ENCODE data around the gene SLC22A8. TPM values are rescaled to one million over a fixed set of nuclear protein-coding genes. Genes with fewer than 3 reads are reported as not detected.

The SLC22A8 gene
- total RNA-seq, 1 experiment from 2014 or later = not detected

DNA sequence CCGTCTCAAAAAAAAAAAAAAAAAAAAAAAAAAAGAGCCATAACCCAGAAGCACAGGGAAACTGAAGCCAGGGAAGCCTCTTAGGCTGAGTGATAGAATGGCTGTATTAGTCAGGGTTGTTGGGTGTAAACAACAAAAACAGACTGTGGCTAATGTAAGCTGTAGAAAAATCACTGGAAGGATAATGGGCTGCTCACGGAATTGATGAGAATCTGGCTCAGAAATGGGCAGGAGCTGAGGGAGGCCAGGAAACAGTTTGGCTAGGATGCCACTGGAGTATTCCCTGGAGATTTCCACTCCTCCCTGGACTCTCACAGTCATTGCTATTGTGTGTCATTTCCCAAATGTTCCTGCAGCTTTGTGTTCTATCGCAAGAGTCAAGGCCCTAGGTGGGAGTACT lies 53.2 kb downstream of the SLC22A8 start:
- Histone ChIP-seq H3K9ac (ENCODE audit: low read length) (no peak overlapping the region), H3K27me3 (ENCODE audit: low read length) (peaks cover 35% of the 10 kb centered on the region), H4K20me1 (ENCODE audit: low read length) (no peaks in the 10 kb centered on the region), H3K4me2 (ENCODE audit: low read length) (no peak overlapping the region), H3K9me2 (replicated peaks; ENCODE audit: low read length) (no peaks in the 10 kb centered on the region), H3K4me1 (ENCODE audit: insufficient read depth, low read length) (no peaks in the 10 kb centered on the region), H3K36me3 (ENCODE audit: low read depth, low read length) (no peaks in the 10 kb centered on the region), H3K79me2 (ENCODE audit: low read length) (no peaks in the 10 kb centered on the region), H3F3A (ENCODE audit: low read length, unreplicated experiment) (no peaks in the 10 kb centered on the region), H3K4me3 (ENCODE audit: low read length) (no peak overlapping the region), H3K27ac (ENCODE audit: low read length) (no peak overlapping the region), H2AFZ (ENCODE audit: low read length) (no peak overlapping the region), H3K9me3 (ENCODE audit: low read length) (no peaks in the 10 kb centered on the region)
- DNase-seq = no peak
- CTCF ChIA-PET = no interaction called here
- intact Hi-C loops (cut with micrococcal nuclease) = no loop called here
- POLR2A ChIA-PET (ENCODE audit: unreplicated experiment) = no interaction called here
- BruUV-seq (replicated peaks) = no TSS peak
- no peak for ATAC-seq
- TF ChIP-seq, protein P1, sequence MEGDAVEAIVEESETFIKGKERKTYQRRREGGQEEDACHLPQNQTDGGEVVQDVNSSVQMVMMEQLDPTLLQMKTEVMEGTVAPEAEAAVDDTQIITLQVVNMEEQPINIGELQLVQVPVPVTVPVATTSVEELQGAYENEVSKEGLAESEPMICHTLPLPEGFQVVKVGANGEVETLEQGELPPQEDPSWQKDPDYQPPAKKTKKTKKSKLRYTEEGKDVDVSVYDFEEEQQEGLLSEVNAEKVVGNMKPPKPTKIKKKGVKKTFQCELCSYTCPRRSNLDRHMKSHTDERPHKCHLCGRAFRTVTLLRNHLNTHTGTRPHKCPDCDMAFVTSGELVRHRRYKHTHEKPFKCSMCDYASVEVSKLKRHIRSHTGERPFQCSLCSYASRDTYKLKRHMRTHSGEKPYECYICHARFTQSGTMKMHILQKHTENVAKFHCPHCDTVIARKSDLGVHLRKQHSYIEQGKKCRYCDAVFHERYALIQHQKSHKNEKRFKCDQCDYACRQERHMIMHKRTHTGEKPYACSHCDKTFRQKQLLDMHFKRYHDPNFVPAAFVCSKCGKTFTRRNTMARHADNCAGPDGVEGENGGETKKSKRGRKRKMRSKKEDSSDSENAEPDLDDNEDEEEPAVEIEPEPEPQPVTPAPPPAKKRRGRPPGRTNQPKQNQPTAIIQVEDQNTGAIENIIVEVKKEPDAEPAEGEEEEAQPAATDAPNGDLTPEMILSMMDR (conservative IDR thresholded peaks at IDR 0.05; ENCODE audit: low read depth, low read length) = no peak
- TF ChIP-seq EZH2phosphoT487 (IDR thresholded peaks at IDR 0.05; ENCODE audit: borderline replicate concordance, low read length) (no peak), EZH2 (IDR thresholded peaks at IDR 0.05; ENCODE audit: low read length, unreplicated experiment) (no peak)

DNA sequence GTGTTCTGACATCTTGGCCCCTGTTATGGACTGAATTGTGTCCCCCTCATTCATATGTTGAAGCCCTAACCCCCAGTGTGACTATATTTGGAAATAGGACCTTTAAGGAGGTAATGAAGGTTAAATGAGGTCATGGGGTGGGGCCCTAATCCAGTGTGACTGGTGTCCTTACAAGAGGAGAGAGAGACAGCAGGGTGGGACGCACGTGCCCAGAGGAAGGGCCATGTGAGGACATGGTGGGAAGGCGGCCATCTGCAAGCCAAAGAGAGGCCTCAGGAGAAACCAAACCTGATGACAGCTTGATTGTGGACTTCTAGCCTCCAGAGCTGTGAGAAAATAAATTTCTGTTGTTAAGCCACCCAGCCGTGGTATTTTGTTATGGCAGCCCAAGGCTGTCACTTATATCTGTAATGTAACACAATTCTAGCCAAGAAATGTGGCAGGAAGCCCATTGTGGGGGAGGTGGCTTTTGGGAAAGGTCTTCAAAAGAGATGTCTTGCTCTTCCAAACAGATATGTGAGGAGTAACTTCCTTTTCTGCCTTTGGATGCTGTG lies 54.5 kb downstream of the SLC22A8 start:
- Histone ChIP-seq H3K9ac (ENCODE audit: low read length) (no peak overlapping the region), H3K4me3 (ENCODE audit: low read length) (no peak overlapping the region), H3K27me3 (ENCODE audit: low read length) (peaks cover 28% of the 10 kb centered on the region), H3K9me3 (ENCODE audit: low read length) (no peaks in the 10 kb centered on the region), H3K27ac (ENCODE audit: low read length) (no peak overlapping the region), H3K9me2 (replicated peaks; ENCODE audit: low read length) (no peaks in the 10 kb centered on the region), H4K20me1 (ENCODE audit: low read length) (no peaks in the 10 kb centered on the region), H3F3A (ENCODE audit: low read length, unreplicated experiment) (no peaks in the 10 kb centered on the region), H2AFZ (ENCODE audit: low read length) (no peak overlapping the region), H3K4me1 (ENCODE audit: insufficient read depth, low read length) (no peaks in the 10 kb centered on the region), H3K79me2 (ENCODE audit: low read length) (no peaks in the 10 kb centered on the region), H3K36me3 (ENCODE audit: low read depth, low read length) (no peaks in the 10 kb centered on the region), H3K4me2 (ENCODE audit: low read length) (no peak overlapping the region)
- intact Hi-C loops (cut with micrococcal nuclease) = no loop called here
- POLR2A ChIA-PET (ENCODE audit: unreplicated experiment) = no interaction called here
- TF ChIP-seq, protein P1 (conservative IDR thresholded peaks at IDR 0.05; ENCODE audit: low read depth, low read length) = no peak
- TF ChIP-seq EZH2phosphoT487 (IDR thresholded peaks at IDR 0.05; ENCODE audit: borderline replicate concordance, low read length) (no peak), EZH2 (IDR thresholded peaks at IDR 0.05; ENCODE audit: low read length, unreplicated experiment) (no peak)
- CTCF ChIA-PET = interaction anchor here (0.7 kb wide), 1 partner anchor 11 kb away, joined by 7 read pairs; no protein-coding TSS in a partner anchor
- DNase-seq (no peak), ATAC-seq (no peak)
- BruUV-seq (replicated peaks) = no TSS peak

DNA sequence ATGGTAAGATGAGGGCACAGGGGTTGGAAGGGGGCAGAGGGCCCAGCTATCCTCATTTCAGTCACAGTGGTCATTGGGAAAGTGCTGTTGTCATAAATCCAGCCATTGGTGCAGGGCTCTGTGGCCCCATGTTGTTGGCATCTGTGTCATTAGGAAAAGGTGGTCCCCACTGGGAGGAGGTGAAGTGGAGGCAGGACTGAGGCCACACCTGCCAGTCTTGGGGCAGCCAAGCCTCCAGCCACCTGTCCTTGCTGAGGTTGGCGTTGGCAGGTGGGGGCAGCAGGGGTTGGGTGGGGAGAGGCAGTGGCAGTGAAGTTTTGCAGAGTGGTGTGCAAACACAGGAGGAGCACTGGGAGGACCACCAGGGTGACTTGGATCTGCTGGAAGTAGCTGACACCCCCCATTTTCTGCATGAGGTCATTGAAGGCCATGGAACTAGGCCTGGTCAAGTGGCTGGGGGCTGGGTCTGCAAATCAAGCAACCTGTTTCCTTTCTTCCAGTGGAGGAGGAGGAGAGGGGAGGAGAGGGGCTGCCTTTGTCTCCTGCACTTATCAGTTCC lies 56.1 kb downstream of the SLC22A8 start:
- H4K20me1 ChIP-seq (ENCODE audit: low read length) = no peaks in the 10 kb centered on the region
- intact Hi-C loops (cut with micrococcal nuclease) = no loop called here
- H2AFZ ChIP-seq (ENCODE audit: low read length) = no peak overlapping the region
- H3K27me3 ChIP-seq (ENCODE audit: low read length) = peaks cover 19% of the 10 kb centered on the region
- H3K4me1 ChIP-seq (ENCODE audit: insufficient read depth, low read length) = no peaks in the 10 kb centered on the region
- H3K27ac ChIP-seq (ENCODE audit: low read length) = no peak overlapping the region
- TF ChIP-seq, protein P1 (conservative IDR thresholded peaks at IDR 0.05; ENCODE audit: low read depth, low read length) = no peak
- no peak for TF ChIP-seq EZH2 (IDR thresholded peaks at IDR 0.05; ENCODE audit: low read length, unreplicated experiment)
- TF ChIP-seq EZH2phosphoT487 (IDR thresholded peaks at IDR 0.05; ENCODE audit: borderline replicate concordance, low read length) = no peak
- ATAC-seq (no peak), DNase-seq (no peak)
- H3F3A ChIP-seq (ENCODE audit: low read length, unreplicated experiment) = no peaks in the 10 kb centered on the region
- no peaks in the 10 kb centered on the region for H3K9me3 ChIP-seq (ENCODE audit: low read length)
- ChIA-PET CTCF (interaction anchor here (0.6 kb wide), 1 partner anchor 15 kb away, joined by 3 read pairs; no protein-coding TSS in a partner anchor), POLR2A (ENCODE audit: unreplicated experiment) (no interaction called here)
- no peaks in the 10 kb centered on the region for H3K9me2 ChIP-seq (replicated peaks; ENCODE audit: low read length)
- no TSS peak for BruUV-seq (replicated peaks)
- H3K9ac ChIP-seq (ENCODE audit: low read length) = no peak overlapping the region
- no peak overlapping the region for H3K4me3 ChIP-seq (ENCODE audit: low read length)
- H3K79me2 ChIP-seq (ENCODE audit: low read length) = no peaks in the 10 kb centered on the region
- H3K4me2 ChIP-seq (ENCODE audit: low read length) = no peak overlapping the region
- no peaks in the 10 kb centered on the region for H3K36me3 ChIP-seq (ENCODE audit: low read depth, low read length)

Data from PC-3 (cell line).